ENCODE results near the gene BMP7.

- no peak for TF ChIP-seq CTCF (IDR thresholded peaks at IDR 0.05; ENCODE audit: extremely low read depth in 1 of 2, insufficient read depth in 1 of 2, low read depth in 1 of 2, low read length in 2 of 2)
- TF ChIP-seq POLR2A (IDR thresholded peaks at IDR 0.05; ENCODE audit: low read depth, low read length) = no peak
- no peak for TF ChIP-seq JUN (IDR thresholded peaks at IDR 0.05; ENCODE audit: borderline replicate concordance, insufficient read depth, insufficient read length, low read depth)
- TF ChIP-seq MAX (IDR thresholded peaks at IDR 0.05; ENCODE audit: insufficient read depth, insufficient read length) = no peak
- no peak for TF ChIP-seq MYC (IDR thresholded peaks at IDR 0.05; ENCODE audit: low read depth, low read length)
Observed at GRCh38 chr20:57280221-57280620, 13.8 kb upstream of the BMP7 start.

Data from endothelial cell of umbilical vein (primary cell).